ENCODE results near the gene SYNE2.
"Not testable (repeated sequence)": the region's sequence is repeated elsewhere in the genome, so short reads cannot be mapped to it uniquely, and the experiment has no call there.

The SYNE2 gene

DNA sequence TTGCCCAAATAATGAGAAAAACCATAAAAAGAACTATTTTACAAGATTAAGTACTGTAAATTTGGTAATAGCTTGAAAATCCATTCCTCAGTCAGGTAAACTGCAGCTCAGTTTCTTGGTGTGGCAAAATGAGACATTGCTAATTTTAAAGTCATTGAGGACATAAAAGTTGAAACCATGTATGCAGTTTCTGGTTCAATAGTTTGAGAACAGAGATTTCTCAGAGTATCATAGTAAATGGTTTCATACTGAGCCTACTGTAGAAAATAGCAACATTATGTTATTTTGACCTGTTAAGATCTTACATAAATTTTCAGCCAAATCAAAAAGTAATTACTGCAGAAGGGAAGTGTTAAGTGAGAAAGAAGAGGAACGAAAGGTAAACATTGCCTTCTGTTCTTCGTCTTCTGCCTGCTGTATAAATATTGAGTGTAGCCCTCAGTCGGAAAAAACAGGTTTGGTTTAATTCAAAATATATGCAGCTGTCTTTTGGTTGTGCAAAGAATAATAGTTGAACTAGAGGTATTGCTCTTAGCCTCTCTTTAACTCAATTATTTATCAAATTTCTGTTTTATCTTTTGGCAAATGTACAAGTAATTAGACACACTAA is 119.6 kb downstream of the SYNE2 start:
- no peak for DNase-seq

- no peak for DNase-seq
Observed at GRCh38 chr14:63974176-63974575, 121.4 kb downstream of the SYNE2 start.

GRCh38 chr14:63981569-63981968 is 128.8 kb downstream of the SYNE2 start:
- no peak for DNase-seq

- DNase-seq, result no peak
Observed at GRCh38 chr14:63982156-63982555, 129.4 kb downstream of the SYNE2 start.

GRCh38 chr14:63982629-63983028 is 129.8 kb downstream of the SYNE2 start:
- no peak for DNase-seq

DNA sequence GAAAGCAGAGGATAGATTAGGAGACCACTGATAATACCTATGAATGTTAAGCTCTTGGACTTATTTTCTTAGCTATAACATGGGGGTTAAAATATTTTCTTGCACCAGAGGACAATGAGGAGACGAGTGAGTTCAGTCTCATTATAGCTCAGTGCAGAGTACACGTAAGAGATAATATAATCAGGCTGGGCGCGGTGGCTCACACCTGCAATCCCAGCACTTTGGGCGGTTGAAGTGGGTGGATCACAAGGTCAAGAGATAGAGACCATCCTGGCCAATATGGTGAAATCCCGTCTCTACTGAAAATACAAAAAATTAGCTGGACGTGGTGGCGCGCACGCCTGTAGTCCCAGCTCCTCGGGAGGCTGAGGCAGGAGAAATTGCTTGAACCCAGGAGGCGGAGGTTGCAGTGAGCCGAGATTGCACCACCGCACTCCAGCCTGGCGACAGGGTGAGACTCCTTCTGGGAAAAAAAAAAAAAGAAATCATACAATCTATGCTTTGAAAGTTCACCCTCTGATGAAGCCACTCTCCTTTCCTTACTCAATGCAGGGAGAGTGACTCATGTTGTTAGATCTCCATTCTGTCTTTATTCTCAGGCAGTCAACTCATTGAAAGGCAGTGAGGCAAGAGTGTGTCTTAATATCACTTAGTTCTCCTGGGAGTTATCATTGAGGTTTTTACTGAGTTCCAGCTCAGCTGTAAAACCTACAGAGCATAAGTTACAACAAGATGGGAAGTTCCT is 134.2 kb downstream of the SYNE2 start:
- DNase-seq, result no peak

DNA sequence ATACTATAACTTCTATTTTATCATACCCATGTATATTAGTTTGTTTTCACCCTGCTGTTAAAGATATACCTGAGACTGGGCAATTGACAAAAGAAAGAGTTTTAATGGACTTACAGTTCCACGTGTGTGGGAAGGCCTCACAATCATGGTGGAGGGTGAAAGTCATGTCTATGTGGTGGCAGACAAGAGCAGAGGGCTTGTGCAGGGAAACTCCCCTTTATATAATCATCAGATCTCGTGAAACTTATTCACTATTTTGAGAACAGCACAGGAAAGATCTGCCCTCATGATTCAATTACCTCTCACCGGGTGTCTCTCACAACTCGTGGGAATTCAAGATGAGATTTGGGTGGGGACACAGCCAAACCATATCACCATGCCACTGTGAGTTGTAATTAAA is 135.8 kb downstream of the SYNE2 start:
- no peak for DNase-seq

DNA sequence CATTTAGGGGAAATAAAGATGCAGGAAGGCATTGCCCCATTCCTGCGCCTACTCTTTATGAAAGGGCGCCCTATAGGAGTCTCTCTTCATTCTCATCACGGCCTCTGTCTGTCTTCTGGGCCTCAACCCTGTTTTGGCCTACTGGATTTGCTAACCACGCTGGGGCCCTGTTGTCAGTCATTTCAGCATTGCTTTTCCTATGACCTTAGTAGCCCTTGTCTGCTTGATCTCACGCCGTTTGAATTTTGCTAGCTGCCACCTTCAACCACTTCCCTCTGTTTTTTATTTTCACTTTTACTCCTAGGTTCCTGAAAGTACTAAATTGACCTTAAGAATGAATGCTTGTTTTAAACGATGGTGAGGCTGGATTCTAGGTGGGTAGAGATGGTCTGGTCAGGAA is 139.0 kb downstream of the SYNE2 start:
- no peak for DNase-seq

DNA sequence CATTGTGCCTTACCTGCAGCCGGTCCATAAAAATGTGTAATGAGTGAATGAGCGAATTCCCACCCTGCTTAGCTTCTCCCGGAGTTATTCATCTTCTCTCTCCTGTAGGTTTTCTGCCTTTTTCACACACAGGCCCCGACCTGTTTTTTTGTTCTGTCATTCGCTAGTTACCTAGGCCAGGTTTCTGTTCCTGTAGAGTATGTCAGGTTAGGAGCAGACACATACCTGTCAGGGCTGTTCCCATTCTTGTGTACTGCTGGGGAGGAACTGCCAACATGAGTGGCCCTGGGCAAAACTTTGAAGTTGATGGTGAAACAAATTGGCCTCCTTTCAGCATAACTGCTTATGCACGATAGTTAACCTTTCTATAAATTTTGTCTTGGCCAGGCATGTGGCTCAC is 140.1 kb downstream of the SYNE2 start:
- DNase-seq, result no peak

DNA sequence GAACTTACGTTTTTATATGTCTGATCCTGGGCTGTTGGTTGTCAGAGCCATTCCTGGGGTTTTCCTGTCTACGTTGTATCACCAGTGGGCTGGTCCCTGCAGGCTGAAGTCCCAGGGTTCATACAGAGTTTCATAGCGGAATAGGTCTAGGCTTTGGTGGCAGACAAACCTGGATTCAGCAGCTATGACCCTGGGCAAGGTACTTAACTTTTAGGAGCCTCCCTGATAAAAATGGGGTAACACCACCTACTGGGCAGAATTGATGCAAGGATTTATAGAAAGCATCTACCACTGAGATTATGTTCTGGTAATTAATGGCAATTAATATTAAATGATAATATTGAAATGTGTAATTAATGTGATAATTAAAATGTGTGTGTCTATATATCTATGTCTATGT is 141.2 kb downstream of the SYNE2 start:
- peak in 1 of 2 experiments; percentile 2 for DNase-seq

DNA sequence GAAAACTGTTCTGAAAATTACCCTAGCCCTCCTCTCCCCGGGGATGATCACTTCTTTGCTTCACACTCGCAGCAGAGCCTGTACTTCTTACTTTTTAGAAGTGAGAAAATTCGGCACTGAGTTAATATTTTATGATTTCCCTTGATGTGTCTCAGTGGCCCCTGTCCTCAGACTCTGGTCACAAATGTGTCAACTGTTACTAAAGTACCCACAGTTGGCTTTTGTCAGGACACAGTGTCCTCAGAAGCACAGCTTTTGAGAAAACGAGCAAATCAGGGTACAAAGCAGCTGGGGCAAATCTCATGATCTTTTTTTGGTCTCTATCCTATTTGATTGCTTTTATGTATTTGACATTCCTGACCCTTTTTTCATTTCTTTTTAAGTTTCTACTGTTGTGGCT is 142.5 kb downstream of the SYNE2 start:
- DNase-seq, result no peak

GRCh38 chr14:63996016-63996415 is 143.2 kb downstream of the SYNE2 start:
- DNase-seq, result no peak

GRCh38 chr14:63996625-63997220 is 143.9 kb downstream of the SYNE2 start:
- DNase-seq, result no peak

DNA sequence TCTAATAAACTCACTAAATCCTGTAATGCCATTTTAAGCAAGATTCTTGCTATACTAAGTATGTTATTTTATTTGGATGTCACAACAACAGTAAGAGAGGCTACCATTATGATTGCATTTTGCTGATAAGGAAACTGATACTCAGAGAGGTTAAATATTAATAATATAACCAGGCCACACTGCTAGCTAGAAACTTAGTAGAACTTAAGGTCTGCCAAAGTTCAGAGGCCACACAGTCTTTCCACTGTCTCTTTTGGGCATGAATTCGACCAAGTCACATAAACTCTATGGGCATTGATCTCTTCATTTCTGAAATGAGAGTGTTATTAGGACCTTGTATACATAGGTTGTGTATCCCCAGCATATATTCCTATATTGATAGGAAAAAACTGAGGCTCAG is 147.9 kb downstream of the SYNE2 start:
- DNase-seq, result no peak

DNA sequence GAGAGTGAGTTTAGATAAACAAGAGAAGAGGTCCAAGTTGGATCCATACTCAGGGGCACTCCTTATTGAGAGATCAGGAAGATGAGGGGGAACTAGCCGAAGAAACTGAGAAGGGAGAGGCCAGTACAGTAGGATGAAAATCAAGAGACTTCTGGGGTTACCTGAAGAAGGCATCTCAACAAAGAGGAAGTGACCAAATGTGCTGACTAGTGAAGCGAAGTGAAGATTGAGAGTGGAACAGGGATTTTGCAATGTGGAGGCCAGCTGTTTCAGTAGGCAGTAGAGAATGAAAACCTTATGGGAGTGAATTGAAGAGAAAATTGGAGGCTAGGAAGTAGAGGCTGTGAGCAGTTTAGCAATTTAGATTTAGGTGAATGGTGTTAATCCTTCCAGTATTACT is 153.0 kb downstream of the SYNE2 start:
- no peak for DNase-seq

GRCh38 chr14:64008016-64008415 is 155.2 kb downstream of the SYNE2 start:
- no peak for DNase-seq

- no peak for DNase-seq
Observed at GRCh38 chr14:64012003-64012402, 159.2 kb downstream of the SYNE2 start.

- no peak for DNase-seq
Observed at GRCh38 chr14:64012720-64013119, 159.9 kb downstream of the SYNE2 start.

GRCh38 chr14:64025479-64025878 is 172.7 kb downstream of the SYNE2 start:
- DNase-seq, result no peak

DNA sequence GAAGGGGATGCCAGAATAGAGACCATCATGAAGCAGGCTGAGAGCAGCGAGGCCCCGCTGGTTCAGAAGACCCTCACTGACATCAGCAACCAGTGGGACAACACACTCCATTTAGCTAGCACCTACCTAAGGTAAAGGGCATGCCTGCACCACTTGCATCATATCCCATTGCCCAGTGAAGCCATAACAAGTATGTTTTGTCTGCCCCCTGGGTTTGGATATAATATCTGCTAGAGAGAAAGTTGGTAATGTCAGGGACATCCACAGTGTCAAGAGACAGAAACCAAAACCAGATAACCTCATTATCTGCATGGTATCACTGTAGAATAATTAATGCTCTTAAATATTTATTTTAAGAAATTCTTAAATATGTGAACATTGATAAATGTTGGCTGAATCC is 173.8 kb downstream of the SYNE2 start:
- DNase-seq, result no peak

GRCh38 chr14:64035143-64035542 is 182.3 kb downstream of the SYNE2 start:
- DNase-seq, result no peak

GRCh38 chr14:64037869-64038745 is 185.3 kb downstream of the SYNE2 start:
- DNase-seq, result not testable (repeated sequence)

GRCh38 chr14:64038841-64039542 is 186.2 kb downstream of the SYNE2 start:
- DNase-seq, result no peak
